ENCODE data around the gene SRP19. TPM values are rescaled to one million over a fixed set of nuclear protein-coding genes. Genes with fewer than 3 reads are reported as not detected.

Gene SRP19
- total and polyA plus RNA-seq, 5 donors from 2014 or later = 41.0 to 215 (median 173) TPM

DNA sequence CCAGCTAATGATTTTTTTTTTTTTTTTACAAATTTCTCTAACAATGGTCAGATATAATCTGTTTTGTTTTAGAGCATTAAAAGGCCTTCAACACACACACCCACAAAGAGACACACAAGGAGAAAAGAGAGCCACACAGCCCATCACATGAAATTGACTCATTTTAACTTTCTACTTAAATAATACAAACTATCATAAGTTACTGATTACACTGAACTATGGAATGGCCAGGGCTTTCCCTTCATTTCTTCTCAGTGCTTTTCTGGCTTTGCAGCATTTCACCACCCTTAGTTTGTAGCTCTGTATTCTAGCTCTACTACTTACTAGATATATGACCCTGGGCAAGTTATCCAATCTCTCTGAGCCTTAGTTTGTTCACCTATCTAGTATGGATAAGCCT is 47.8 kb downstream of the SRP19 start:
- Mint-ChIP-seq H3K36me3 (peaks cover 40% of the 10 kb centered on the region), H3K4me1 (peaks cover 13 to 50% (median 43%) of the 10 kb centered on the region in 4 donors)

DNA sequence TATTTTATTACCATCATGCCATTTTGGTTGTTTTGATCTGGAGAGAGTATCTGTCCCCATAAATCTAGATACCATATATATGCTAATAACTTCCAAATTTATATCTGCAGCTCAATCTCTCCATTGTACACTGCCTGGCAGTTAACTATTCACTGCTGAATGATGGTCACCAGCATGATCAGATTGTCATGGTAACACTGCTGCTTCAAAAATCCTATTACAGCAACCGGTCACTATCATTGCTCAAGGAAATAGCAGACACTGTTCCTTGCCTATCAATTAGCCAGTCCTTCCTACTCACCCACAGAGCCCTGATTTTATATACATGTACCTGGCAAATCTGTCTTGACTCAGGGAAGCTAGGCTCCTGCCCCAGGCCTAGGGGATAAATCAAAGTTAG is 49.4 kb downstream of the SRP19 start:
- no peak for DNase-seq
- Histone ChIP-seq H3K27me3 (ENCODE audit: control insufficient read depth, insufficient read depth, low read length) (no peaks in the 10 kb centered on the region), H3K27ac (ENCODE audit: insufficient read depth, low read length, poor library complexity, severe bottlenecking) (no peak overlapping the region), H3K4me1 (ENCODE audit: control insufficient read depth, insufficient read depth, low read length, poor library complexity, severe bottlenecking) (peaks cover 4% of the 10 kb centered on the region), H3K4me3 (ENCODE audit: low read depth, low read length) (no peak overlapping the region), H3K36me3 (ENCODE audit: control insufficient read depth, insufficient read depth, low read length) (peaks cover 38% of the 10 kb centered on the region), H3K9me3 (ENCODE audit: control insufficient read depth in 2 of 2, low read length in 2 of 2) (no peaks in the 10 kb centered on the region)
- no peak overlapping the region for H3K4me3 Mint-ChIP-seq
- H3K4me1 Mint-ChIP-seq = peaks cover 18 to 57% (median 46%) of the 10 kb centered on the region in 4 donors
- H3K9me3 Mint-ChIP-seq = no peaks in the 10 kb centered on the region
- no peaks in the 10 kb centered on the region for H3K27me3 Mint-ChIP-seq
- H3K36me3 Mint-ChIP-seq = peaks cover 45% of the 10 kb centered on the region
- no peak overlapping the region for H3K27ac Mint-ChIP-seq
- ATAC-seq (ENCODE audit: low read depth in 2 of 2) = no peak

More for the DNA sequence above, 47.8 kb downstream of the SRP19 start:
- Mint-ChIP-seq H3K4me3 (no peak overlapping the region), H3K27ac (no peak overlapping the region), H3K9me3 (no peaks in the 10 kb centered on the region), H3K27me3 (no peaks in the 10 kb centered on the region)
- peaks cover 38% of the 10 kb centered on the region for H3K36me3 ChIP-seq (ENCODE audit: control insufficient read depth, insufficient read depth, low read length)
- H3K27me3 ChIP-seq (ENCODE audit: control insufficient read depth, insufficient read depth, low read length) = no peaks in the 10 kb centered on the region
- H3K4me3 ChIP-seq (ENCODE audit: low read depth, low read length) = no peak overlapping the region
- ATAC-seq (ENCODE audit: low read depth in 2 of 2) = no peak
- no peaks in the 10 kb centered on the region for H3K9me3 ChIP-seq (ENCODE audit: control insufficient read depth in 2 of 2, low read length in 2 of 2)
- no peak for DNase-seq
- H3K4me1 ChIP-seq (ENCODE audit: control insufficient read depth, insufficient read depth, low read length, poor library complexity, severe bottlenecking) = no peaks in the 10 kb centered on the region
- no peak overlapping the region for H3K27ac ChIP-seq (ENCODE audit: insufficient read depth, low read length, poor library complexity, severe bottlenecking)

DNA sequence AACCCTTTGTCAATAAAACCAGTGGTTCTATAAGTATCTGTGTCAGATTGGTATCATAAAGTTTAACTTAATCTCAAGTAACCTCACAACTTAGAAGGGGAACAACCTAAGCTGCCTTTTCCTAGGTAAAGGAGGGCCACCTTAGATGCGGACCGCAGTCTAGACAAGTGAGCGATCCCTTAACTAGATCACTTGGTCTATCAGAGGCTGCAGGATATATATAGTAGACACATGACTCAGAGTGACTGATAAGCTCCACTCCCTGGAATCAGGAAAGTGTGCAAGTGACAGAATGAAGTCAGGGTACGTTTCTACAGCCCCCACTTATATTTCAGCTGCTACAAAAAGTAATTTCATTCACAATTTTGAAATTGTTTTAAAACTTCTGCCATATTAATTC is 53.5 kb downstream of the SRP19 start:
- DNase-seq = no peak

DNA sequence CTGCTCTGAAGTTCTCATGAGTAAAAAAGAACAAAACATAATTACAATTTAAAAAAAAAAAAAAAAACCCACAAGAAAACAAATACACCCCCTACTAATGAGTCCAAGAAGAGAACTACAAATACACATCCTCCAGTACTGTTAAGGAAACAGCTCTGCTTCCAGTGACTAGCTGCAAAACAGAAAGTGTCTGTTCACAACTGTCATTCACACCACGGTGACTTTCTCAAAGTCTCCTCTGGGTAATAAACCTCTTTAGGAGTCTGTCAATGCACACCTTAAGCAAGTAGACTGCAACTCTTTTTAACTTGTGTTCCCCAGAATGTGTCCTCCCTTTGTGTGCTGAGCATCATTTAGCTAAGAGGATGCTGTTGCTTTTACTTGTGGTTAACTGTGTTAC is 54.7 kb downstream of the SRP19 start:
- H3K36me3 ChIP-seq (ENCODE audit: control insufficient read depth, insufficient read depth, low read length) = peaks cover 19% of the 10 kb centered on the region
- peaks cover 57% of the 10 kb centered on the region for H3K4me1 ChIP-seq (ENCODE audit: control insufficient read depth, insufficient read depth, low read length, poor library complexity, severe bottlenecking)
- Mint-ChIP-seq H3K27ac (peak overlapping the region; percentile 6 to 58 (median 22)), H3K9me3 (no peaks in the 10 kb centered on the region), H3K4me3 (peak overlapping the region in 3 of 4 donors; percentile 44 to 74 (median 46)), H3K4me1 (peaks cover 43 to 86% (median 70%) of the 10 kb centered on the region in 4 donors), H3K27me3 (no peaks in the 10 kb centered on the region), H3K36me3 (peaks cover 41% of the 10 kb centered on the region)
- no peaks in the 10 kb centered on the region for H3K27me3 ChIP-seq (ENCODE audit: control insufficient read depth, insufficient read depth, low read length)
- H3K27ac ChIP-seq (ENCODE audit: insufficient read depth, low read length, poor library complexity, severe bottlenecking) = peak overlapping the region; percentile 42
- H3K9me3 ChIP-seq (ENCODE audit: control insufficient read depth in 2 of 2, low read length in 2 of 2) = no peaks in the 10 kb centered on the region
- peak overlapping the region; percentile 61 for H3K4me3 ChIP-seq (ENCODE audit: low read depth, low read length)
- peak in 1 of 3 donors; percentile 78 for DNase-seq
- peak; percentile 62 to 71 for ATAC-seq (ENCODE audit: low read depth in 2 of 2)

More for the DNA sequence above, 53.5 kb downstream of the SRP19 start:
- peaks cover 30% of the 10 kb centered on the region for H3K36me3 ChIP-seq (ENCODE audit: control insufficient read depth, insufficient read depth, low read length)
- H3K9me3 ChIP-seq (ENCODE audit: control insufficient read depth in 2 of 2, low read length in 2 of 2) = no peaks in the 10 kb centered on the region
- Mint-ChIP-seq H3K36me3 (peaks cover 47% of the 10 kb centered on the region), H3K27me3 (no peaks in the 10 kb centered on the region), H3K4me3 (no peak overlapping the region), H3K27ac (peak overlapping the region in 1 of 3 donors; percentile 58), H3K4me1 (peaks cover 33 to 79% (median 62%) of the 10 kb centered on the region in 4 donors), H3K9me3 (no peaks in the 10 kb centered on the region)
- H3K4me1 ChIP-seq (ENCODE audit: control insufficient read depth, insufficient read depth, low read length, poor library complexity, severe bottlenecking) = peaks cover 45% of the 10 kb centered on the region
- no peak overlapping the region for H3K27ac ChIP-seq (ENCODE audit: insufficient read depth, low read length, poor library complexity, severe bottlenecking)
- no peak overlapping the region for H3K4me3 ChIP-seq (ENCODE audit: low read depth, low read length)
- no peak for ATAC-seq (ENCODE audit: low read depth in 2 of 2)
- no peaks in the 10 kb centered on the region for H3K27me3 ChIP-seq (ENCODE audit: control insufficient read depth, insufficient read depth, low read length)

DNA sequence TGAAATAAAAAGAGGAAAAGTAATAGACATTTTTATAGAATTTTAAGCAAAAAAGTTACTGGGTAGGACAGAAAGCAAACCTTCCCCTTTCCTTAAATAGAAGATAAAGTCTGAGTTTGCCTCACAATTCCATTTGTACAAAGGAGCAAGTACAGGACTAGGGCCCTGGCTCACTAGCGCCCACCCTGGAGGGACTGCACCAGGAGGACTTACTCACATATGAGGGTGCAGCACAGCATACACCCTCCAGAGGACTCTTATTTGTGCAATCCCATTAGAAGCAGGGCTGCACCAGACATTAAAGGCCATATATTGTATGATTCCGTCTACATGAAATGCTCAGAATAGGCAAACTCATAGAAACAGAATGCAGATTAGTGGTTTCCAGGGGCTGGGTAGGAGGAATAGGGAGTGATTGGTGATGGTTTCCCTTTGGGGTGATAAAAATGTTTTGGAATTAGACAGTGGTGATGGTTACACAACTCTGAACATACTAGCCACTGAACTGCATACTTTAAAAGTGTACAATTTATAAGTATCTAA is 56.4 kb downstream of the SRP19 start:
- H3K4me1 Mint-ChIP-seq = peaks cover 42 to 81% (median 69%) of the 10 kb centered on the region in 4 donors
- peak overlapping the region in 2 of 3 donors; percentile 0 to 71 for H3K27ac Mint-ChIP-seq
- H3K27me3 Mint-ChIP-seq = no peaks in the 10 kb centered on the region
- no peak overlapping the region for H3K27ac ChIP-seq (ENCODE audit: insufficient read depth, low read length, poor library complexity, severe bottlenecking)
- no peaks in the 10 kb centered on the region for H3K9me3 ChIP-seq (ENCODE audit: control insufficient read depth in 2 of 2, low read length in 2 of 2)
- peaks cover 12% of the 10 kb centered on the region for H3K36me3 ChIP-seq (ENCODE audit: control insufficient read depth, insufficient read depth, low read length)
- H3K27me3 ChIP-seq (ENCODE audit: control insufficient read depth, insufficient read depth, low read length) = no peaks in the 10 kb centered on the region
- ATAC-seq (ENCODE audit: low read depth in 2 of 2) (no peak), DNase-seq (peak in 1 of 3 donors; percentile 51)
- H3K9me3 Mint-ChIP-seq = no peaks in the 10 kb centered on the region
- no peak overlapping the region for H3K4me3 ChIP-seq (ENCODE audit: low read depth, low read length)
- H3K36me3 Mint-ChIP-seq = peaks cover 35% of the 10 kb centered on the region
- H3K4me3 Mint-ChIP-seq = peak overlapping the region in 3 of 4 donors; percentile 45 to 76 (median 58)
- peaks cover 62% of the 10 kb centered on the region for H3K4me1 ChIP-seq (ENCODE audit: control insufficient read depth, insufficient read depth, low read length, poor library complexity, severe bottlenecking)

DNA sequence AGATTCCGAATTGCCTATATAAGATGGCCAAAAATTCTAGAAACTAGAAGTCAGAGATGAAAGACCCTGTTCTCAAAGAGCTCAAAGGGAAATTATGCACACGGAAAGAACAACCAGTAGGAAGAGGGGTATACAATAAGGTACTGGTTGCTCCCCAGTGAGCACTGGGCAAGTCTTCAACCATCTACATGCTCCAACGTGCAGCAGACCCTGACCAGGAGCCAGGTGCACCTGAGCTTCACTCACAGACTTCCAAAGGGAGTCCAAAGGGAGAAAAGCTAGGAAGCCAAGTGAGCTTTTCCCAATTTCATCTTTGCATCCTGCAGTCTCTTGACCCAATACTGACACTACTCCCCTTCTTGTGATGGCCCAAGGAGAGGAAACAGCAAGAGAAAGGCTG is 57.0 kb downstream of the SRP19 start:
- H3K9me3 ChIP-seq (ENCODE audit: control insufficient read depth in 2 of 2, low read length in 2 of 2) = no peaks in the 10 kb centered on the region
- Mint-ChIP-seq H3K27ac (peak overlapping the region; percentile 0 to 71 (median 44)), H3K36me3 (peaks cover 29% of the 10 kb centered on the region), H3K4me3 (peak overlapping the region; percentile 44 to 89 (median 59)), H3K9me3 (no peaks in the 10 kb centered on the region), H3K27me3 (no peaks in the 10 kb centered on the region), H3K4me1 (peaks cover 45 to 81% (median 69%) of the 10 kb centered on the region in 4 donors)
- ATAC-seq (ENCODE audit: low read depth in 2 of 2) = no peak
- H3K27me3 ChIP-seq (ENCODE audit: control insufficient read depth, insufficient read depth, low read length) = no peaks in the 10 kb centered on the region
- H3K27ac ChIP-seq (ENCODE audit: insufficient read depth, low read length, poor library complexity, severe bottlenecking) = no peak overlapping the region
- DNase-seq = no peak
- peaks cover 68% of the 10 kb centered on the region for H3K4me1 ChIP-seq (ENCODE audit: control insufficient read depth, insufficient read depth, low read length, poor library complexity, severe bottlenecking)
- peak overlapping the region; percentile 2 for H3K4me3 ChIP-seq (ENCODE audit: low read depth, low read length)
- H3K36me3 ChIP-seq (ENCODE audit: control insufficient read depth, insufficient read depth, low read length) = peaks cover 12% of the 10 kb centered on the region

DNA sequence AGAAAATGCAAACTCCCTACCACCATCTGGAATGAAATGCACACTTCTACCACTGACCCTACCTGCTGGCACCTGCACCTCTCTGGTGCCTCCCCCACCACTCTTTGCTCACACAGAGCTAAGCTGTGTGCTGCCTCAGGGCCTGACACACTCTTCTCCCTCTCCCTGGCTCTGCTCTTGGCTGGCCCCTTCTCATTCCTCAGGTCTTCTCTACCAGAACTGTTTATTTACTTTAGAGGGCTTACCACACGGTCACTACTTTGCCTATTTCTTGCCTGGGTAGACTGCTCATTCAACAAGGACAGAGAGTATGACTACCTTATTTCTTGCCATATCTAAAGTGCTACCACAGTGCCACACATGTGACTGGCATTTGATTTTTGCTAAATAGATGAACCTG is 57.6 kb downstream of the SRP19 start:
- Mint-ChIP-seq H3K4me1 (peaks cover 50 to 85% (median 74%) of the 10 kb centered on the region in 4 donors), H3K4me3 (peak overlapping the region; percentile 44 to 89 (median 52)), H3K27me3 (no peaks in the 10 kb centered on the region), H3K36me3 (peaks cover 29% of the 10 kb centered on the region), H3K9me3 (no peaks in the 10 kb centered on the region), H3K27ac (peak overlapping the region in 2 of 3 donors; percentile 9 to 44)
- no peak for ATAC-seq (ENCODE audit: low read depth in 2 of 2)
- no peaks in the 10 kb centered on the region for H3K27me3 ChIP-seq (ENCODE audit: control insufficient read depth, insufficient read depth, low read length)
- H3K27ac ChIP-seq (ENCODE audit: insufficient read depth, low read length, poor library complexity, severe bottlenecking) = no peak overlapping the region
- peak overlapping the region; percentile 2 for H3K4me3 ChIP-seq (ENCODE audit: low read depth, low read length)
- no peaks in the 10 kb centered on the region for H3K9me3 ChIP-seq (ENCODE audit: control insufficient read depth in 2 of 2, low read length in 2 of 2)
- no peak for DNase-seq
- H3K4me1 ChIP-seq (ENCODE audit: control insufficient read depth, insufficient read depth, low read length, poor library complexity, severe bottlenecking) = peaks cover 73% of the 10 kb centered on the region
- peaks cover 12% of the 10 kb centered on the region for H3K36me3 ChIP-seq (ENCODE audit: control insufficient read depth, insufficient read depth, low read length)

Data from CD4-positive, CD25-positive, alpha-beta regulatory T cell (primary cell).